GM19239 (cell line): ENCODE measurements around the gene C1orf53.
"Not testable (repeated sequence)": the region's sequence is repeated elsewhere in the genome, so short reads cannot be mapped to it uniquely, and the experiment has no call there.

Experiments used
- DNase-seq: peaks from one replicate; pipeline ENCODE4 v3.0.0; 2011; ENCODE audit warnings: low spot score; ENCODE audit not compliant: insufficient read length
- FAIRE-seq: peaks from 2 replicates; lab custom pipeline; 2011; peaks lifted over from hg19 to GRCh38; lab: Jason Lieb, UNC

Gene C1orf53

GRCh38 chr1:197902454-197903195, at the start of gene C1orf53:
TSS of gene C1orf53 (plus strand) at chr1:197902630. CDS start at chr1:197902650, 20 bp downstream.
- FAIRE-seq, result peak; percentile 68
- DNase-seq, result peak; percentile 84

- FAIRE-seq, DNase-seq: not testable (repeated sequence)
Observed at GRCh38 chr1:197855751-197856150, 46.7 kb upstream of the C1orf53 start.

GRCh38 chr1:197857477-197857876, 45.0 kb upstream of the C1orf53 start:
- FAIRE-seq, result no peak

GRCh38 chr1:197859024-197859423, 43.4 kb upstream of the C1orf53 start:
- FAIRE-seq (no peak), DNase-seq (no peak)

More at GRCh38 chr1:197857477-197857876, 45.0 kb upstream of the C1orf53 start:
- no peak for DNase-seq

GRCh38 chr1:197862221-197862620, 40.2 kb upstream of the C1orf53 start:
- DNase-seq, result no peak
- FAIRE-seq, result no peak

GRCh38 chr1:197862671-197863070, 39.8 kb upstream of the C1orf53 start:
- FAIRE-seq (no peak), DNase-seq (no peak)

GRCh38 chr1:197865809-197866208, 36.6 kb upstream of the C1orf53 start:
- DNase-seq (no peak), FAIRE-seq (no peak)

- FAIRE-seq (no peak), DNase-seq (peak; percentile 4)
Observed at GRCh38 chr1:197868751-197869489, 33.5 kb upstream of the C1orf53 start.

- no peak for FAIRE-seq
- DNase-seq, result no peak
Observed at GRCh38 chr1:197869490-197870077, 32.8 kb upstream of the C1orf53 start.

GRCh38 chr1:197876894-197877293, 25.5 kb upstream of the C1orf53 start:
- DNase-seq (no peak), FAIRE-seq (no peak)

GRCh38 chr1:197880385-197880784, 22.0 kb upstream of the C1orf53 start:
- not testable (repeated sequence) for FAIRE-seq, DNase-seq

GRCh38 chr1:197882241-197882640, 20.2 kb upstream of the C1orf53 start:
- FAIRE-seq, DNase-seq: not testable (repeated sequence)

GRCh38 chr1:197884173-197884572, 18.3 kb upstream of the C1orf53 start:
- FAIRE-seq, result no peak
- no peak for DNase-seq

GRCh38 chr1:197890936-197891335, 11.5 kb upstream of the C1orf53 start:
- no peak for FAIRE-seq
- DNase-seq, result no peak

- no peak for DNase-seq
- no peak for FAIRE-seq
Observed at GRCh38 chr1:197892684-197893083, 9.7 kb upstream of the C1orf53 start.

- DNase-seq (no peak), FAIRE-seq (no peak)
Observed at GRCh38 chr1:197896301-197896700, 6.1 kb upstream of the C1orf53 start.

GRCh38 chr1:197899037-197899436, 3.4 kb upstream of the C1orf53 start:
- no peak for DNase-seq
- FAIRE-seq, result no peak

GRCh38 chr1:197902131-197902453, 338 bp upstream of the C1orf53 start:
- FAIRE-seq, result no peak
- no peak for DNase-seq

- FAIRE-seq, result no peak
- no peak for DNase-seq
Observed at GRCh38 chr1:197903196-197903514, 725 bp downstream of the C1orf53 start.

GRCh38 chr1:197904126-197904787, 1.8 kb downstream of the C1orf53 start:
- DNase-seq, result no peak
- no peak for FAIRE-seq
